ENCODE measurements around the gene CHCHD6.

CHCHD6 gene

DNA sequence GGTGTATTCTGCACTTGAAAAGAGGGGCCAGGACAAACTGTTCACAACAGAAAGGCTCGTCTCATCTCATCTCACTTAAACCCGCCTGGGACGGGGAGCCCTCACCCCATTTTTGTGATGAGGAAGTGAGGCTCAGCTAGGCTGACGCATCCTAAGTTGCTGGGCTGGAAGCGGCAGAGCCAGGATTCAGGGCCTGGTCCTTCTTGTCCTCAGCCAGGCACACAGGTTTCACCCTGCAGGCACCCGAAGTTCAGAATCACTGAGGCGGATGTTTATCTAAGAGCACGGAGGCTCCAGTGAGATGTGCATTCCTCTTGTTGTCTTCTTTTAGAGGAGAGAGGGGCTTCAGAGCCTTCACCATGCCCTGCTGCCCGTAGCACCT is 227.8 kb downstream of the CHCHD6 start:
- no peak for DNase-seq (ENCODE audit: low spot score)
- TF ChIP-seq, protein P1, sequence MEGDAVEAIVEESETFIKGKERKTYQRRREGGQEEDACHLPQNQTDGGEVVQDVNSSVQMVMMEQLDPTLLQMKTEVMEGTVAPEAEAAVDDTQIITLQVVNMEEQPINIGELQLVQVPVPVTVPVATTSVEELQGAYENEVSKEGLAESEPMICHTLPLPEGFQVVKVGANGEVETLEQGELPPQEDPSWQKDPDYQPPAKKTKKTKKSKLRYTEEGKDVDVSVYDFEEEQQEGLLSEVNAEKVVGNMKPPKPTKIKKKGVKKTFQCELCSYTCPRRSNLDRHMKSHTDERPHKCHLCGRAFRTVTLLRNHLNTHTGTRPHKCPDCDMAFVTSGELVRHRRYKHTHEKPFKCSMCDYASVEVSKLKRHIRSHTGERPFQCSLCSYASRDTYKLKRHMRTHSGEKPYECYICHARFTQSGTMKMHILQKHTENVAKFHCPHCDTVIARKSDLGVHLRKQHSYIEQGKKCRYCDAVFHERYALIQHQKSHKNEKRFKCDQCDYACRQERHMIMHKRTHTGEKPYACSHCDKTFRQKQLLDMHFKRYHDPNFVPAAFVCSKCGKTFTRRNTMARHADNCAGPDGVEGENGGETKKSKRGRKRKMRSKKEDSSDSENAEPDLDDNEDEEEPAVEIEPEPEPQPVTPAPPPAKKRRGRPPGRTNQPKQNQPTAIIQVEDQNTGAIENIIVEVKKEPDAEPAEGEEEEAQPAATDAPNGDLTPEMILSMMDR (IDR thresholded peaks at IDR 0.05; ENCODE audit: extremely low read depth, missing control alignments), result no peak

DNA sequence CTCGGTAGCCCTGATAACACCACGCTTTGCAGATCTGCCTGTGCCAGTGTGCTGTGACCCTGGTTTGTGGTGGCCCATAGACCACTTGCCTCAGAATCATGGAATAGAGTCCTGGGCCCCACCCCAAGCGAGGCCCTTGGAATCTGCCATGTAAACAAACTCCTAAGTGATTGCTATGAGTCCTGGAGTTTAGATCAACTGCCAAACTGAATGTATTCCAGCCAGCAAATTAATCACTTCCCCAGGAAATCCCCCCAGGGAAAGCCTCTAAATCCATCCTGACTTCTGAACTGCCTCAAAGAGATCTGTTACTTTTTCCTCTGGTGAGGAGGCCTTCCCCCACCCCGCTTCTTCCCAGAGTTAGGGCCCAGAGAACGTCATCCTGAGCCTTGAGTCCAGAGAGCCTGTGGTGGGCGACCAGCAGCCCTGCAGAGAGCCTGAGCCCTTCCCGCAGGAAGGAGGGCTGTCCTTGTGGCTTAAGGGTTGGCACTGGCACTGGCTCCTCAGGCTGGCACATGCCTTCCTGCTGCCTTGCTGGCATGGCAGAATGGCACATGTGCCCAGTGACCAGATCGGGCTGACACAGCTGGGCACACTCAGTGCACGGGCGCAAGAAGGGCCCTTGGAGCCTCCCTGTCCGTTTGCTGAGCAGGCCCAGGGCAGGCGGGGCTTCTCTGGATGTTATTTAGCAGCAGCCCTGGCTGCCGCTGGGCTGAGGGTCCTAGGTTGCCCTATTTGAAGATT is 228.3 kb downstream of the CHCHD6 start:
- TF ChIP-seq, protein P1 (IDR thresholded peaks at IDR 0.05; ENCODE audit: extremely low read depth, missing control alignments), result no peak
- no peak for DNase-seq (ENCODE audit: low spot score)

DNA sequence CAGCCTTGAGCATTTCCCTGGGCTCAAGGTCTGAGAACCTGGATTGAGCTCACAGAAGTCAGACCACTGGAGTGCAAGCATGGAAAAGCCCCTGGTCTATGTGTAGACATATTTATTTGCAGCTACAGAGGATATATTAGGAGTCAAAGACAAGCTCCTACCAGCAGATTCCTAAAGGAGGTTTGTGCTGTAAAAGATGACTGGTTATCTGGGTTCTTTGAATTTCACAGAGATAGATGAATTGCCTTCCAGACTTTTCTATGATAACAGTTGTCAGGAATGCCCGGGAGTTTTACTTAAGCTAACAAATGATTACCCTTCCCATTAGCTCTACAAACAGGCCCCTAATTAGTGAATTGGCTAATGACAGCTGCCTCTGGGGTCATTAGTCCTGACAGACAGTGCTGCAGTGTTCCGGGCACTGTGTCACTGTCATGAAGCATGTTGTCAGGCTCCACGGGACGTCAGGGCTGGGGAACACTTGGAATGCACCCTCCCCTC is 230.0 kb downstream of the CHCHD6 start:
- no peak for DNase-seq (ENCODE audit: low spot score)
- TF ChIP-seq, protein P1 (IDR thresholded peaks at IDR 0.05; ENCODE audit: extremely low read depth, missing control alignments), result no peak

DNA sequence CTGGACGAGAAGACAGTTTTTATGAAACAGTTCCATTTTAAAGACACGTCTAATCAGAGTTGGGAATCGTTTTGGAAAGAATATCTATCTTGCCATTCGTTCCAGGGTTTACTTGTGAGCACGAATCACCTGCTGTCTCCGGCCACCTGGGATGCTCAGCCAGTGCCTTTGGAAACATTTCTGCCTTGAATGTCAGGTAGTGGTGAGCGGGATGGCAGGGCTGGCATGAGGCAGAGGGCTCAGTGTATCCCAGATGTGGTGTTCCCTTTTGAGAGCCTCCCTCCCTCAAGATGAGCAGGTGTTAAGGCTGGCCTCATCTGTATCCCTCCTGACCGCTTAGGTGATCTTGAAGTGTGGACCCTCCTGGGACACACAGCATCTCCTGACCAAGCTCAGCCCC is 231.0 kb downstream of the CHCHD6 start:
- TF ChIP-seq, protein P1 (IDR thresholded peaks at IDR 0.05; ENCODE audit: extremely low read depth, missing control alignments), result no peak

DNA sequence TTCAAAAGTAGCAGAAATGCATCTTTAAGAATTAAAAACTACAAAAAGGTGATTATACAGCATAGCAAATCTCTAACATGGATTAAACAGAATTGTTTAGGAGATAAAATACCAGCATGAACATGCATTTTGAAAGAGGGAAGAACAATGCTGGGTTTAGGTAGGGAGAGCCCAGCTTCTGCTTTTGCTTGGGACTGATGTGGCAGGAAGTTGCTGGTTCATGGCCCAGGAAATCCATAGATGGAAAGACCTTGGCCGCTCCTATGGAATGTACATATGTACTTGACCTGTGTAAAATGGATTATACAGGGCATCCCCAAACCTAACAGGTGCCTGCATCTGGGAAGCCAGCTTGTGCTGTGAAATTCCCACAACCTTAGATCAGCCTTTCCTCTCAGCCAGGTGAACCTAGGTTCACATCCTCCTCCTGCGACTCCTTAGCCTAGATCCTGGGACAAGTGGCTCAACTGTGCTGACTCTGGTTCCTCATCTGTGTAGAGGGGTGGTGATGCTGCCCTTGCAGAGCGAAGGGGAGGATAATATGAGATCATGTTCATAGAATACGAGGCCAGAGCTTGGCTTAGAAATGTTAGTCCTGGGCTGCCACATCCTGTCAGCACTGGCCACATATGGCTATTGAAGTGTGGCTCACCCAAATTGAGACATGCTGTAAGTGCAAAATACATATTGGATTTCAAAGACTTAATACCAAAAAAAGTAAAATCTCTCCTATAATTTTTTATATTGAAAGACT is 231.9 kb downstream of the CHCHD6 start:
- DNase-seq (ENCODE audit: low spot score), result no peak
- TF ChIP-seq, protein P1 (IDR thresholded peaks at IDR 0.05; ENCODE audit: extremely low read depth, missing control alignments), result no peak

More for the DNA sequence above, 231.0 kb downstream of the CHCHD6 start:
- no peak for DNase-seq (ENCODE audit: low spot score)

DNA sequence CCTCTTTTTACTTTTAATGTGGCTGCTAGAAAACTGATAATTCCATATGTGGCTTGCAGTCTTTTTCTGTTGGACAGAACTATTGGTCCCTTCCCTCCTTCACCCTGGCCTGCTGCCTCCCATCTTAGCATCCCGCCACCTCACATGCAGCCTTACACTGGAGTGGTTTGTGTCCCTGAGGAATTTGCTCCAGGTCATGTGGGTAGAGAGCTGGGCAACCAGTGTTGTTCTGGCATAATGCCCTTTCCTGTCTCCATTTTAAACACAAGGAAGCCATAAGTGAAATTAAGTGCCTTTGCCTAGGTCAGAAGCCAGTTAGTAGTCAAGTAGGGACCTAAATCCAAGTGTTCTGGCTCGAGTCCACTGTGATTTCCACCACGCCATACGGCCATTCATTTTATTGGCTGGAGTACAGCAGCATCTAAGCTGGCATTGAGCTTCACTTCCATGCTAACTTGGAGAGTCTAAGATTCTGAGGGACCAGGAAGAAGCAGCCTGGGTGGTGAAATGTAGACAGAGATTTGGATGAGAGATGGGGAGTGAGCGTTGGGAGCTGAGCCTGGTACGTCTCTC is 232.9 kb downstream of the CHCHD6 start:
- TF ChIP-seq, protein P1 (IDR thresholded peaks at IDR 0.05; ENCODE audit: extremely low read depth, missing control alignments), result no peak
- no peak for DNase-seq (ENCODE audit: low spot score)

DNA sequence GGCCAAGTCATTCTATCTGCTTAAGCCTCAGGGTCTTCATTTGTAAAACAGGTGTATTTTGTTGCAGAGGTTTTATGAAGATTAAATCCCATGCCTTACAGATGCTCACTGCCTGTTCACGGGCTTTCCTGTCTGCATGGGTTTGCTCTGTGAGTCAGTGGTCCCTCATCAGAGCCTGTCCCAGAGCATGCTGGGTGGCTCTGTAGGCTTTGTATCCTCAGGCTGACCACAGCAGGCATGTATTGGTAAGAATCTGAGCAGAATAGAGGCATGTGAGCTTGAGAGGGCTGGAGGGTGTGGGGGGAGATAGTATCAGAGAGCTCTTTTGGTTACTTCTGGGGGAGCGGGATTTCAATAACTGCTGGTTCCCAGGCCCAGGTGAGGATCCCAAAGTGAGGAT is 233.5 kb downstream of the CHCHD6 start:
- TF ChIP-seq, protein P1 (IDR thresholded peaks at IDR 0.05; ENCODE audit: extremely low read depth, missing control alignments), result no peak
- no peak for DNase-seq (ENCODE audit: low spot score)

Measured in GM20000 (cell line).